GM18868 (cell line): ENCODE measurements around the gene SELENOF.
"Not testable (repeated sequence)": the region's sequence is repeated elsewhere in the genome, so short reads cannot be mapped to it uniquely, and the experiment has no call there.

Experiments
- ATAC-seq: cut with Tn5 transposase; IDR thresholded peaks from one replicate; pipeline ENCODE4 v1.9.1; 2021; ENCODE audit warnings: mild to moderate bottlenecking, moderate library complexity; ENCODE audit not compliant: unreplicated experiment

SELENOF gene

DNA sequence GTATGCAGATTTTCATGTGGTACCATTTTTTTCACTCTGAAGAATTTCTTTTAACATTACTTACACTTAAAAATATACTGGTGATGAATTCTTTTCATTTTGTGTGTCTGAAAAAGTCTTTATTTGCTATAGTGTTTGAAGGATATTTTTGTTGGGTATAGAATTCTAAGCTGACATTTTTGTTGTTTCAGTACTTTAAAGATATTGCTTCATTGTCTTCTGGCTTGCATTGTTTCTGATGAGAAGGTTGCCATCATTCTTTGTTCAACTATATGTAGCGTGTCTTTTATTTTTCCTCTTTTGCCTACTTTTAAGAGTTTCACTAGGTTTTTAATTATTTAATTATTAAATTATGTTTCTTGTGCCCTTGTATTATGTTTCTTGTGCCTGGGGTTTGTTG lies 8.5 kb upstream of the SELENOF start:
- no peak for ATAC-seq

DNA sequence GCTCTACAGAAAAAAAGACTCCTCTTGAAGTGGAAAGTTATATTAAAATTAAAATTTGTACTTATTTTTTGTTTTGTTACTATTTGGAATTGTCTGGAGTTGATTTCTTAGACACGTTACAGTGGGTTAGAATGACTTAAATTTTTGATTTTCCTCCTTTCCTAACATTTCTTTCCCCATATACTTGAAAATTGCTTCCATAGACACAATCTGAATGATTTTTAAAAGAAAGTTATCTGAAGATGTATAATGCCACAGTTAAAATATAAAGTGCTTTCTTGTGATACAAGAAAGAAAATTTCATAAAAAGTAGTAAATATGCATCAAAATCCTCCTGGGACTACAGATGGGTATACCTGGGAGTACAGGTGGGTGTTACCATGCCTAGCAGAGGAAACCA lies 2.8 kb upstream of the SELENOF start:
- no peak for ATAC-seq

- ATAC-seq: no peak
These were observed 1.9 kb upstream of the SELENOF start for GRCh38 chr1:86915737-86916235.

DNA sequence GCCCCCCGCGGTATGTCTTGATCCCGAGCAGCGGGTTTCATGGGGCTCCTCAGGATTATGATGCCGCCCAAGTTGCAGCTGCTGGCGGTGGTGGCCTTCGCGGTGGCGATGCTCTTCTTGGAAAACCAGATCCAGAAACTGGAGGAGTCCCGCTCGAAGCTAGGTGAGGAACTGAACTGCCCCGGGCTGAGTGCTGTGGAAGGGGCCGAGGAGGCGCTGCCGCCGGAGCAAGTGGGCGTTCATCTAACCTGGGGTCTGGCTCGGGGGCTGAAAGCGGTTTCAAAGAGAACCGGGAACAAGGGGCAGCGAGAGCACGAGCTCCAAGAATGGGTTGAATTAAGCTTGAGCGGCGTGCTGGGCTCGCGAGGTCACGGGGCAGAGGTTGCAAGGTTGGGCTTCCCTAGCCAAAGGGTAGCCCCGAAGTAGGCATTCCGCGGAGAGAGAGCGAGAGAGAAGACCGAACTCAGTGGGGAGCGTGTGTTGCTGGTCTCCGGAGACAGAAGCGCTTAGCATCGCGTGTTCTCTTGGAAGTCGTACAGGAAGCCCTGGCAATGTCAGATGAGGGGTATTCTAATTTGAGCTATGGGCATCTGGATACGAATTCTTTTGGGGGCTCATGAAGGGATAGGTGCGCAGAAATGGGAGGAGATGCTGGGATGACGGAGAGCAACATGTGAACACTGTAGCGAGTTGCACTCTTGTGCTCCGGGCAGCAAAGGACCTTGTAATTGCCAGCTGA lies 1.2 kb upstream of the SELENOF start:
- ATAC-seq: peak; percentile 20

DNA sequence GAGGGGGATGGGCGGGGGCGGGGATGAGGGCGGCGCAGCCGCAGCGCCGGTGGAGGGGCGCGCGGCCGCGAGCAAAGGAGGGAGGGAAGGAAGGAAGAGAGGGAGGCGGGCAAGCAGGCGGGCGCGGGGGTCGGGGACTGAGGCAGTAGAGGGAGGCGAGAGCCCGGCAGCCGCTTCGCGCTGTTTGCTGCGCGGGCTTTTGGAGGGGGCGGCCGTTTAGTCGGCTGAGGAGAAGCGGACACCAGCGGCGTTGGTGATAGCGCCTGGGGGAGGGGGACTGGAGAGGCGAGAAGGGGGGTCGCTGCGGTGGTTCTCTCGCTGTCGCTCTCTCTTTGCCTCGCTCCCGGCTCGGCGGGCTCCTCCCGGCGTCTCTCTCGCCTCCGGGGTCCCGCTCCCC lies 673 bp upstream of the SELENOF start, which contains the start of gene HS2ST1:
Gene HS2ST1 (plus strand): TSS at position 35 of the 397 bp plus-strand sequence.
- ATAC-seq: no peak

DNA sequence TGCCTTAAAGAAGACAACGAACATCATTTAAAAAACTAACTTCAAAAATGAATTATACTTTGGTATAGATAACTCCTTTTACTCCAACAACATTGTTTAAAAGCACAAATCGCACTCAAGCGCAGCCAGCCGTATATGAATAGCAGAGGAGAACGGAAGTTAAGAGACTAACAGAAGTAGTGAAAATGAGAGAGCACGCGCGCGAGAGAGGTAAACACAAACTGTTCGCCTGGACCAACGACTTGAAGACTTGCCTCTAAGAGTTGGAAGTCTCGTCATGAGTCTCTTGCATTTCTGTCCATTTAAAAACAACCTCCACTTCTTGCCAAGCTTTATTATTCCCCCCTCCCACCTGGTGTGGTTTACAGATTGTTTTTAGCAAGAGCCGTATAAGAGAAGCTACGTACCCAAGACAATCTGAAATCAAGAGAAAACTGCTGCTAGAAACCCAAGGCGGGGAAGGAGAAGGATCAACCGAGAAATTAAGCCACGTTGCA lies 479 bp downstream of the SELENOF start:
- ATAC-seq: peak; percentile 22

- peak; percentile 20 for ATAC-seq
These were observed 1.5 kb downstream of the SELENOF start for GRCh38 chr1:86912281-86912900.

DNA sequence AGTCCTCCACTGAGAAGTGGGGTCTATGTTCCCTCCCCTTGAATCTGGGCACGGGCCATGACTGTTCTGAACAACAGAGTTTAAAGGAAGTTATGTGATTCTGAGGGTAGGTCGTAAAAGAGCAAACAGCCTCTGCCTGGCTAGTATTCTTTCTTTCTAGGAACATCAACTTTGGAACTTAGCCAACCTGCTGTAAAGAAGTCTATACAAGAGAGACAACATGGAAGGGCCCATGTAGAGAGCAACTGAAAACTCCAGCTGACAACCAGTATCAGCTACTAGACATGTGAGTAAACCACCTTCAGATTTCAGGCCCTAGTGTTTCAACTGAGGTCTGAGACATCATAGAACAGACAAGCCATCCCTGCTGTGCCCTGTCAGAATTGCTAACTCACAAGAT lies 7.5 kb downstream of the SELENOF start:
- no peak for ATAC-seq

GRCh38 chr1:86905875-86906274 lies 8.1 kb downstream of the SELENOF start:
- no peak for ATAC-seq

DNA sequence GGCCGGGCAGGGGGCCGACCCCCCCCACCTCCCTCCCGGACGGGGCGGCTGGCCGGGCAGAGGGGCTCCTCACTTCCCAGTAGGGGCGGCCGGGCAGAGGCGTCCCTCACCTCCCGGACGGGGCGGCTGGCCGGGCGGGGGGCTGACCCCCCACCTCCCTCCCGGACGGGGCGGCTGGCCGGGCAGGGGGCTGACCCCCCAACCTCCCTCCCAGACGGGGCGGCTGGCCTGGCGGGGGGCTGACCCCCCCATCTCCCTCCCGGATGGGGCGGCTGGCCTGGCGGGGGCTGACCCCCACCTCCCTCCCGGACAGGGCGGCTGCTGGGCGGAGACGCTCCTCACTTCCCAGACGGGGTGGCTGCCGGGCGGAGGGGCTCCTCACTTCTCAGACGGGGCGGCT lies 14.5 kb downstream of the SELENOF start:
- ATAC-seq: not testable (repeated sequence)

GRCh38 chr1:86888327-86888726 lies 25.6 kb downstream of the SELENOF start:
- no peak for ATAC-seq

- ATAC-seq: peak; percentile 59
These were observed 26.3 kb downstream of the SELENOF start for GRCh38 chr1:86887479-86888162.

DNA sequence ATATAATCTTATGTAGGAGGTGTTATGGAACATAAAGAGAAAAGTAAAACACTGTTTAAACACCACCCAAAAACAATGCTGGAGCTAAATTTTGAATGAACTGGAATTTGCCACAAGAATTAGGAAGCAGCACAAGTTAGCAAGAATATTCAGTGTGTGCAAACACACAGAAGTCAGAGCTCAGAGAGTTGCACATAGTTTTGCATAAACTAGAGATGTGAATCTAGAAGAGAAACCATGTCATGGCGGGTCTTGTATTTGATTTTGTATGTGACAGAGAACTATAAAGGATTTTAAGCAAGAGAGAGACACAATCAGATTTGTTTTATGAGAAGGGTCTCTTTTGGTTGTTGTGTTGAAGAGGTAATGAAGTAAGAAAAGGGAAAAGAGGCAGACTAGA lies 38.2 kb downstream of the SELENOF start:
- ATAC-seq: no peak

DNA sequence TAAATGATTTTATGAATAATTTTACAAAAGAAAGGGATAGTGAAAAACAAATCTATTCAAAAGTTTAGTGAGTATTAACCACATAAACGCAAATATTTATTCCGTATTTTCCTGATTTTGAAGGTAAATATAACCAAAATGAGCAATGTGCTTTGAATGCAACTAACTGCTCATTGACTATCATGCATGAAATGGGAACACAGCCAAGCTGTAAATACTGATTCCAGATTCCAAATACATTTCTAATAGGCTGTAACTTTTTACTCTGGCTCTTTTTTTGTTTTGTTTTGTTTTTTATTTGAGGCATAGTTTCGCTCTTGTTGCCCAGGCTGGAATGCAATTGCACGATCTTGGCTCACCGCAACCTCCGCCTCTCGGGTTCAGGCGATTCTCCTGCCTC lies 41.8 kb downstream of the SELENOF start:
- no peak for ATAC-seq

GRCh38 chr1:86871001-86871400 lies 42.9 kb downstream of the SELENOF start:
- ATAC-seq: no peak

- ATAC-seq: no peak
These were observed 45.4 kb downstream of the SELENOF start for GRCh38 chr1:86868477-86868876.

DNA sequence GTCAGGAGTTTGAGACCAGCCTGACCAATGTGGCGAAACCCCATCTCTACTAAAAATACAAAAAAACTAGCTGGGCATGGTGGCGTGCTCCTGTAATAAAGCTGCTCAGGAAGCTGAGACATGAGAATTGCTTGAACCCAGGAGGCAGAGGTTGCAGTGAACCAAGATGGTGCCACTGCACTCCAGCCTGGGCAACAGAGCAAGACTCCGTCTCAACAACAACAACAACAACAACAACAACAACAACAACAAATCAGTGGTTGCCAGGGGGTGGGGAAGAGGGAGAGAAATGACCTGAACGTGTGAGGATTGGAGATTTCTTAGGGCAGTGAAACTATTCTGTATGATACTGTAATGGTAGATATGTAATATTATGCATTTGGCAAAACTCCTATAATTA lies 46.6 kb downstream of the SELENOF start:
- ATAC-seq: not testable (repeated sequence)

GRCh38 chr1:86866665-86867064 lies 47.3 kb downstream of the SELENOF start:
- ATAC-seq: peak; percentile 35

DNA sequence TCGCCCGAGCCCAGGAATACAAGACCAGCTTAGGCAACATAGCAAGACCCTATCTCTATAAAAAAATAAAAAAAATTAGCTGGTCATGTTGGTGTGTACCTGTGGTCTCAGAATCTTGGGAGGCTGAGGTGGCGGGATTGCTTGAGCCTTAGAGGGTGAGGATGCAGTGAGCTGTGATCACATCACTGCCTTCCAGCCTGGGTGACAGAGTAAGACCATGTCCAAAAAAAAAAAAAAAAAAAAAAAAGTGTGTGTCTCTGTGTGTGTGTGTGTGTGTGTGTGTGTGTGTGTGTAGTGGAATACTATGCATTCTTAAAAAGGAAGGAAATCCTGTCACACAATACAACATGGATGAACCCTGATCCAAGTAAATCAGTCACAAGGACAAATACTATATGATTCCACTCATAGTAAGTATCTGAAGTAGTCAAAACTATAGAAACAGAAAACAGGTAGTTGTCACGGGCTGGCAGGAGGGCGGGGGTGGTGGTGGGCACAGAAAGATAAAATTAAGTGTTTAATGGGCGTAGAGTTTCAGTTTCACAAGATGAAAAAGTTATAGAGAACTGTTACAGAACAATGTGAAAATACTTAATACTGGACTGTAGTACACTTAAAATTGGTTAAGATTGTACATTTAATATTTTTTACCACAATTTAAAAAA lies 47.8 kb downstream of the SELENOF start:
- peak; percentile 81 for ATAC-seq

DNA sequence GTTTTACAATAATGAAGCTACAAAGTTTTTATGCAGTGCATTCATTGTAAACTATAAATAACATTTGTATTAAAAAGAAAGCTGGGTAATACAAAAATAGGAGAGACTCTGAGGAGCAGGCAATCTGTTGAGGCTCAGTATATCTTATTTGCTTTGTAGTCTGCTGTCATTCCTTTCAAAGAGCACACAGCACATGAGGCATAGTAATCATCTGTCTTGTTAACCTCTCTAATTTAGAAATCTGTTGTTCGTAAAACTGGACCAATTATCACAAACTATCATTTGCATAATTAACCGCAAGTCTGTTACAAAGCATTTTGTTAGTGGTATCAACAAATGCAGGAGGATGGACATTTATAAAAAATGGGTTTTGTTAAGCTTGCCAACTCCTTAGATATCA lies 51.0 kb downstream of the SELENOF start:
- ATAC-seq: no peak

- no peak for ATAC-seq
These were observed 52.5 kb downstream of the SELENOF start for GRCh38 chr1:86861424-86861823.
